OCI-M2 (cell line): ENCODE measurements around the gene PRTFDC1.
"Not testable (repeated sequence)": the region's sequence is repeated elsewhere in the genome, so short reads cannot be mapped to it uniquely, and the experiment has no call there.

Experiments
- DNase-seq: peaks from one replicate; lab custom pipeline; 2025; ENCODE audit not compliant: unreplicated experiment; lab: John Stamatoyannopoulos, UW

PRTFDC1 gene

DNA sequence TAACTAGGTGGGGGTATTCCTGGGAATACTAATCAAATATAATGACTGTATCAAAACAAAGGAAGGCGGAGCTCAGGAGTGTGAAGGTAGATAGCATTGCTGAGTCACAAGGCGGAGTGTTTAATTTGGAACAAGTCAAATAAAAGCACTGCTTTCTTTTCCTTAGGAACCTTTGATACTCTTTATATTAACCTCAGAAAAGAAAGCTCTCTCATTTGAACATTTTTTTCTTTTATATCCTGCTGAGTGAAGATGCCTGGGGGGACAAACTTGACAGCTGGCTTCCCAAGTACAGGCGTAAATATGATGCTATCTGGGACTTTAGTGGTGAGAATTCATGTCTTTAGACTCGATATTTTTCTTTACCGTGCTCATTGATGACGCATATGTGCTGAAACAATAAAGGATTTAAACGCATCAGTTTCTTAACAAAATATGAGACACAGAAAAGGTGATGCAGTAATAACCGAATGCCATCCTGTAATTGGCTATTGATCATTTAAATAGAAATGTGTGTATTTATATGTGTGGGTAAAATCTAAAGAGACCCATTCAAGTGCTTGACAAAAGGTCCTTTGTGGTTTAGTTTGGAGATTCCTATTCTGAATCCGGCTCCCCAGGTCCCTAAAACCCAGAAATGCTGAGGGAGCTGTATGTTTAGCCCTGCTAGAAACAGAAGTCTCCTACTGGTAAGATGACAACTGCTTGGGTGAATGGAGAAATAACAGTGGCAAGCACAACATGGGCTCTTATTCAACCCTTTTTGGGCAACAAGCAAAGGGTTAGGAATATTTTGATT, 102.7 kb downstream of the PRTFDC1 start:
- DNase-seq = no peak

DNA sequence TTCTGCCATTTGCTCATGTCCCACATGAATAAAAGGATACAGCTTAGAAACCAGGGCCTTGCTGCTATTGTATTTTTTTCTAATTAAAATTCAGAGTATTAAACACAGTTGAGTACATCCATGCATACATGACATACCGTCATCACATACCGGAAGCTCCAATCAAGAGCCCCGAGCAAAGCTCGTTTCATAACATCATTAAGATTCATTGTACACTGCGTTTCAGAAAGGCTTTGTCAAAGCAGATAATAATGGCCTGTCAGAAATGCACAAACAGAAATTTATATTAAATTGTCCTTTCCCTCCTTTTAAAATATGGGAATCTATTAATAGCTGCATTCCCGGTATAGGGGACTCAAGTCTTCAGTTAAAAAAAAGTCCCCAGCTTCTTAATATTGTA, 103.4 kb downstream of the PRTFDC1 start:
- no peak for DNase-seq

DNA sequence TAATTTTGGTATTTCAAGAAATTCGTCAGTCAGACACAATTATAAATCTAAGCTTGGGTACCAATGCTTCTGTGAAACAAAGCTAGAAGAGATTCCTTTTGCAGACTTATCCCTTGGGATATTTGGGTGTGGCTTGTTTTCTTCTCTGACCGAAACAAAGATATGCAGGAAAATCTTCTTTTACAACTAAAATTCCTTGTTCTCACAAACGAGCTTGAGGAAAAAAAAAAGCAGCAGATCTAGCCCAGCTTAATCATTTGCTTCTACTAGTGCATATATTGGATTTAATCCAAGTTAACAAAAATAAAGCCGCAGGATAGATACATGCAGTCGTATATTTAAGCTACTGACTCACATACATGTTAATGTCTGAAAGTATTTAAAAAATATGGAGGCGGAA, 104.2 kb downstream of the PRTFDC1 start:
- no peak for DNase-seq

DNA sequence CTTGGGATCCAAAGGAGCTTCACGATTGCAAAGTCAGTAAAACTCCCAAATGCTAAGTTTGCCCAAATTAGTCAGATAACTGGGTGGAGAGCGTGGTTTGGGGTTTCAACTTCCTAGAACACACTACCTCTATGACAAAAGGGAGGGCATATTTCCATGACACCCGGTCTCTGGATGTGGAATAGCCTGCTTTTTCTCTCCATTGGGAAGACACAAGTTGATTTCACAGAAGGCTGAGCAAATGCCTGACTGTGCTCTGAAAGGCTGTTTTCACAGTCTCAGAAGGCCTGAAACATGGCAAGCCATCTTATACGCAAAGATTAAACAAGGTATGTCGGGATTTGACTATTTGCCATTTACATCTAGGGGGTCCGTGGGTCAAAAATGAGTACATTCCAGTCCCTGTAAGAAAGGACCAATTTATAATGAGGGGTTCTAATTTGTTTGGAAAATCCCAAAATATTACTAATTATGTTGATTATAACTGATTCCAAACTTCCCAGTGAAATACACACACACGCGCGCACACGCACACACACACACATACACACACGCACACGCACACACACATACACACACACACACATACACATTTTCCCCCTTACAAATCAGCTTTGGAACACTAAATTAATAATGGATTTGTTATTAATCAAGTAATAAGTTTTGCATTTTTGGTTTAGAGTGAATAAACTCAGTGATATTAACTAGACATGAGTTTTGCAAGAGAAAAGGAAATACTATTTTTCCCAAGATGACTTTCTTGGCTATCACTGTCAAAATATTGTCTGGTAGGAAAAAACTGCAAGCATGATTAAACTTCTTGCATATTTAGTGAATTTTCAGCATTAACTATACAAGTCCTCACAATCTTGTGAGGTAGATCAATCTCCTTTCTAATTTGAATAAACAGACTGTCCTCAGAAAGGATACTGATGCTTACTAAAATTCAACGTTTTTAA, 105.0 kb downstream of the PRTFDC1 start:
- DNase-seq = no peak

DNA sequence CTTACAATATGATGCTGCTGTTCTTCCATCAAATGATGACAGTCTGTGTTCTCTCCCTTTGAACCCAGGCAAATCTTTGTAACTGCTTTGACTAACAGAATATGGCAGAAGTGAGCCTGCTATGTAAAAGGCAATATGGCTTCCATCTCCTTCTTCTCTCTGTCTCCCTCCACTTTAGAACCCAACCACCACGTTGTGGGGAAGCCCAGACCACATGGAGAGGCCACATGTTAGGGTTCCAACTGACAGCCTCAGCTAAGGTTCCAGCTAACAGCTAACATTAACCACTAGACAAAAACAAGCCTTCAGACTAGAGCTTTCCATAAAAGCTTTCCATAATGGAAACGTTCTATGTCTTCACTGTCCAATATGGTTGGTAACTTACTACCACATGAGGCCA, 107.7 kb downstream of the PRTFDC1 start:
- no peak for DNase-seq

DNA sequence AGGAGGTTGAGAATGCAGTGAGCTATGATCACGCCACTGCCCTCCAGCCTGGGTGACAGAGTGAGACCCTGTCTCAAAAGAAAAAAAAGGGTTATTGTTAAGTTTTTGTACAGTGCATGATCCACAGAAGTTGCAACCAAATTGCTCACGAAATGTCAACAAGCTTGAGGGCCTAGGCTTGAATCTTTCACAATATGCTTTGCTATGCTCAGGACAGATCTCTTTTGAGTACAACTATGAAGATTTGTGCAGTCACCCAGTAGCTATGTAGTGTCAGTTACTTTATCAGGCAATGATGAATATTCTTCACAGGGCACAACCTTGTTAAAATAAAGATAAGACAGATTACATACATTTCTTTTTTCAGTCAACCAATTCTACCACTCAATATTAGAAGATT, 109.2 kb downstream of the PRTFDC1 start:
- DNase-seq = no peak

DNA sequence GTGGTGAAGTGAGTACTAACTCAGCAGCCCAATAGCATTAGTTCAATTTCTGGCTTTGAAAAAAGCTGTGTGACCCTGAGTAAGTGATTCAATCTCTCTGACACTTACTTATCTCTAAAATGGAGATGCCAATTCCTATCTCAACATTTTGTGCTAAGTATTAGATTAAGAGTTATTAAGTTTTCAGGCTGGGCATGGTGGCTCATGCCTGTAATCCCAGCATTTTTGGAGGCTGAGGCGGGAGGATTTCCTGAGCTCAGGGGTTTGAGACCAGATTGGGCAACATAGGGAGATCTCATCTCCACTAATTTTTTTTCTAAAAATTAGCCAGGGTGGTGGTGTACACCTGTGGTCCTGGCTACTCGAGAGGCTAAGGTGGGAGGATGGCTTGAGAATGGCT, 109.5 kb downstream of the PRTFDC1 start:
- no peak for DNase-seq

DNA sequence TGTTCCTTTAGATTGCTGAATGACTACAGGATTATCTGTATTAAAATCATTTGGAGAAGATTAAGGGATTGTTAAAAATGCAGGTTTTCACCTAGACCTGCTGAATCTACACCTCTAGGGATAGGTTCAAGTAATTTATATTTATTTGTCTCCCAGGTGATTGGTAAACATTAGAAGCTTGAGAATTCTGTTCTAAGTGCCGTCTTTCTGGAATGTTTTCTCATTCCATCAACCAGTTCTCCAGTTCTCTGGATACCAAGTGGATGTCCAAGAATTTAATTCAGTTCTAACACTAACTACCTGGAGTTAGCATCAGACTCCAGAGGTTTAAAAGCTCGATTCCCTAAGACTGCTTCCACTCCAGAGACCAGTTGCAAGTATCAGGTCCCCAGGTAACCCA, 110.9 kb downstream of the PRTFDC1 start:
- DNase-seq = no peak

DNA sequence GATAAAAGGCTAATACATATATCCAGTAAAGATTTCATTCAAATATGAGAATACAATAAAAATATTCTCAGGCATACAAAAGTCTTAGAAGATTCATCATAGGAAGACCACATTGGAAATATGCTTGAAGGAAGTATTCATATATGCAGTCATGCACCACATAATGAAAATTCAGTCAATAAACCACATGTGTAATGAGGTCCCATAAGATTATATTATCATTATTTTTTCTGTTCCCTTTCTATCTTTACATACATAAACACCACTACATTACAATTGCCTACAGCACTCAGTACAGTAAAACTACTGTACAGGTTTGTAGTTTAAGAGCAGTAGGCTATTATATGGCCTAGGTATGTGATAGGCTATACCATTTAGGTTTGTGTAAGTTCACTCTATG, 111.6 kb downstream of the PRTFDC1 start:
- DNase-seq = no peak

DNA sequence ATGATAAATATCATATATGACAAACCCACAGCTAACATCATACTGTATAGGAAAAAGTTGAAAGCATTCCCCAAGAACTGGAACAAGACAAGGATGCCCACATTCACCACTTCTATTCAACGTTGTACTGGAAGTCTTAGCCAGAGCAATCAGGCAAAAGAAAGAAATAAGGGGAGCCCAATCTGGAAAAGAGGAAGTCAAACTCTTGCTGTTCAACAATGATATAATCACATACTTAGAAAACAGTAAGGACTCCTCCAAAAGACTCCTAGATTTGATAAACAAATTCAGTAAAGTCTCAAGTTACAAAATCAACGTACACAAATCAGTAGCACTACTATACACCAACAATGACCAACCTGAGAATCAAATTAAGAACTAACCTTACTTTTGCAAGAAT, 114.6 kb downstream of the PRTFDC1 start:
- DNase-seq = not testable (repeated sequence)

DNA sequence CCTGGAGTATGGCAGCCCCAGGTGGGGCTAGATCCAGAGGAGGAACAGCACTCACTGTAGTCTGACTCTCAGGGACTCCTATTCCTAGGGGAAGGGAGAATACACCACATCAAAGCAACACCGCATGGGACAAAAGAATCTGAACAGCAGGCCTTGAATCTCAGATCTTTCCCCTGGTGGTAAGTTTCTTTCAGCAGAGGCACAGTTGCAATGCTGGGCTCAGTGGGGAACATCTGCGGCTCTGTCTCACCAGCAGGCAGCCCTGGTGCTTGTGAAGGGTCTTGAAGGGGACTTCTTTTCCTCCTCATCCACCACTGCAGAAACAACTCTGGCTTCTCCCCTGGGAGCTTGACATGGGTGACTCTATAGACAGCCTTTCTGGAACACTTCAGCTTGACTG, 117.5 kb downstream of the PRTFDC1 start:
- no peak for DNase-seq

DNA sequence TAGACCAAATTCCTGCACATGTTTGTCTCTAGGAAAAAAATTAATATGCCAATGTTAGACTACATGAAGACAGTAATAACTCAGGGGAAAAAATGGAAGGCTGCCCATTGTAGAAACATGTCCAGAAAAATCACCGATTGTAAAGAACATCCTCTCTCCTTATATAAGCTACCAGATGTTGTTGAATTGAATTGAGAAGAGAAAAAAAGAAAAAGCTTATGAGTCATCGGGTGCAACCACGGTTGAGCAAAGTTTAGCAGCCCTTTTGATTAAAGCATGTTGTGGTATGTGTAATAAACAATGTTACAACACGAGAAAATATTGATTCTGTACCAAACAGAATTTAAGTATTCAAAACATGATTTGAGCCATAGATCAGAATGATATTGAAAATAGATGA, 126.4 kb downstream of the PRTFDC1 start:
- DNase-seq = no peak

DNA sequence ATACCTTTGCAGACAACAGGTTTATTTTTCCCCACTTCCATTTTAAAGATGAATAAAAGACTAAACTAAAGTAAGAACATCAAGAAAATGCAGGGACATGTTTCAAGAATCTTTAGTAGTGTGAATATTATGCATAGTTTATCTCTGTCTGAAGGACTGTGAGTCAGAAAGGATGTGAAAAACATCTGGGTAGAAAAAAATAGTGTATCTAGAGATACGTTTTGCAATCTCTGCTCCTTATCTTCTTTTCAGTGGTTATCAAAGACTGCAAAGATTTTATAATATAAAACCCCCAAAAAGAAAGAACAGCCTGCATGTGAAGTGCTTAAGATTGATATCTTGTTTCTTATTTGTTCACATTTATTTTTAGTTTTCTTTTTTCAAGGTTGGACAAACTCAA, 126.9 kb downstream of the PRTFDC1 start:
- no peak for DNase-seq

DNA sequence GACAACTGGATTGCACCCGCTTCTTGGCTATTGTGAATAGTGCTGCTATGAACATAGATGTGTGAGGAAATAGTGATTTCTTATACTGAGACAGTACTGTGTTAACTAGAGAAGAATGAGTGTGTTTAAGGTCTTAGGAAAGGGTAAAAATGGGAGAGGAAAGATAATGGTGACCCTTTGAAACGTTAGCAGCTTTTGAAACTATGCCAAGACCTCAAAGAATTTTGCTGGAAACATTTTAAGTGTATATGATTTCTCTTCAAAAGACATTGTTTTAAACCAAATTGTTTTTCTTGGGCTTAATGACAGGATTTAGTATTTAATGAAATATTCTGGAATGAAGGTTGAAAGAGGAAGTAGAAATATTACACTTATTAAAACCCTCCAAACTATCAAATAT, 127.9 kb downstream of the PRTFDC1 start:
- DNase-seq = no peak

DNA sequence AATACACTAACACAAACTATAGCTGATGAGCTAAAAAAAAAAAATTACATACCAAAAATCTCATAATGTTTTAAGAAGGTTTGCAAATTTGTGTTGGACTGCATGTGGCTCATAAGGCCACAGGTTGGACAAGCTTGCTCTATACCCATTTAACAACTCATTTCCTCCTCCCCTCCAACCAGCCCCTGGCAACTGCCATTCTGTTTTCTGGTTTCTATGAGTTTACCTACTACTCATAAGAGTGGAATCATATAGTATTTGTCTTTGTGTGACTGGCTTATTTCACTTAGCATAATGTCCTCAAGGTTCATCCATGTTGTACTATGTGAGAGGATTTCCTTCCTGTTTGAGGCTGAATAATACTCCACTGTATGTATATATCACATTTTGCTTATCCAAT, 128.3 kb downstream of the PRTFDC1 start:
- DNase-seq = no peak

DNA sequence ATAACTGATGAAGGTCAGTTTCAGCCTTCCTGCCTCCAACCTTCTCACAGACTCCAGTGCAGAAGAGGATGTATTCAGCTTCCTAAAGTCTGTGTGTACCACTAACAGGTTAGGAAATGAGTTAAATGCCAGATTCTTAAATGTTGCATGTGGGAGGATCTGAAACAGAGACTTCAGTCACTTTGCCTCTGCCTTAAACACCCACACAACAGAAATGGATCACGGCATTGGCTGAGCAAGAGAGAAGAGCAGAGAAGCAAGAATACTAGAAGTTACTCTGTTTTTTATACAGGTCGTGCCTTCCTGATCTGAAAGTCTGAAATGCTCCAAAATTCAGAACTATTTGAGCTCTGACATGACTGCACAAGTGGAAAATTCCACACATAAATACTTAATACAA, 129.8 kb downstream of the PRTFDC1 start:
- DNase-seq = no peak

DNA sequence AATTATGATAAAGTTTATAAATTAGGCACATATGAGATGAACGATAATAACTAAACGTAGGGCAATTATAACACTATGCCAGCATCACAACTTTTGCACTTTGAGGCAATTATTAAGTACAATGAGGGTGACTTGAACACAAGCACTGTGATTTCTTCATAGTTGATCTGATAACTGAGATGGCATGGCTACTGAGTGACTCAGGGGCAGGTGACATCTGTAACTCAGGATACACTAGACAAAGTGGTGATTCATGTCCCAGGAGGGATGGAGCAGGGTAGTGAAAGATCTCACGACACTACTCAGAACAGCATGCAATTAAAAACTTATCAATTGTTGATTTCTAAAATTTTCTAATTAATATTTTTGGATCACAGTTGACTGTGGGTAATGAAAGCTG, 130.4 kb downstream of the PRTFDC1 start:
- no peak for DNase-seq

DNA sequence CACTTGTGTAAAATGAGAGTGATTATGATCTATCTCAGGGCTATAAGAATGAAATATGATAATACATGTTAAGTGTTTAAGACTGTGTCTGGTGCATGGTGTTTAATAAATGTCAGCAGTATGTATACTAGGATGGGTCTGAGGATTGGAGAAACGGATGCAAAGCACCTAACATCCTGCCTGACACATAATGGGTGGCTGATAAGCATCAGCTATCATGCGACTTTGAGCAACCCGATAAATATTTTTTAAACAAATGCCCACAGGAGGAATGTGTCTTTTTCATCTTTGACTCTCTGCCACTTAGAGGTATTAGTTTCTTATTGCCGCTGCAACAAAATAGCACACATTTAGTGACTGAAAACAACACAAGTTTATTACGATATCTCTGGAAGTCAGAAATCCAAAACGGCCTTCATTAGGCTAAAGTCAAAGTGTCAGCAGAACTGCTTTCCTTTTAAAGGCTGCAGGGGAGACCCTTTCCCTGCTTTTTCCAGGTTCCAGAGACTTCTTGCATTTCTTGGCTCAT, 135.5 kb downstream of the PRTFDC1 start:
- DNase-seq = no peak

DNA sequence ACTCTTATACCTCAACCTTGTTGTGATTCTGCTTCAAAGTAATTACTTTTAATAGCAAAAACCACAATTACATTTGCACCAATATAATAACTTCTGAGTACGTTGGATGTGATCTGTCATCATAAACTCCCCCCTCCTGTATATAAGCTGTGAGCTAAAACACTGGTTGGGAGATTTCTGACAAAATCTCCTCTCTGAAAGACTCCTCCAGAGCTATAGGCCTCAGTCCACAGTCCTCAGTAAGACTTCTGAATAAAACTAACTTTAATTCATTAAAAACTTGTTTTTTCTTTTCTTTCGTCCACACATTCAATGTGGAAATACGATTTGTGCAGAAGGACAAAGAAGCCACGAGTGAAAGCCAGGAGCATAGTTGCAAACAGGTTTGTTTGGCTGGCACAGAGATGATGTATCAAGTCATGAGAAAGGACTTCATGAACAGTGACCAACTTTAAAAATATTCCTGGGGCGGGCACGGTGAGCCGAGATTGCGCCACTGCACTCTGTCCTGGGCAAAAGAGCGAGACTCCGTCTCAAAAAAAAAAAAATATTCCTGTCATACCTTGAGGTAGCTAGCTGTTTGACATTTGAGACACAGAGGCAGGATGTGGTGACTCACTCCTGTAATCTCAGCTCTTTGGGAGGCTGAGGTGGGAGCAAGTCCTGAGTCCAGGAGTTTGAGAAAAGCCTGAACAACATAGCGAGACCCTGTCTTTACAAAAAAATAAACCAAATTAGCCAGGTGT, 137.7 kb downstream of the PRTFDC1 start:
- DNase-seq = no peak

DNA sequence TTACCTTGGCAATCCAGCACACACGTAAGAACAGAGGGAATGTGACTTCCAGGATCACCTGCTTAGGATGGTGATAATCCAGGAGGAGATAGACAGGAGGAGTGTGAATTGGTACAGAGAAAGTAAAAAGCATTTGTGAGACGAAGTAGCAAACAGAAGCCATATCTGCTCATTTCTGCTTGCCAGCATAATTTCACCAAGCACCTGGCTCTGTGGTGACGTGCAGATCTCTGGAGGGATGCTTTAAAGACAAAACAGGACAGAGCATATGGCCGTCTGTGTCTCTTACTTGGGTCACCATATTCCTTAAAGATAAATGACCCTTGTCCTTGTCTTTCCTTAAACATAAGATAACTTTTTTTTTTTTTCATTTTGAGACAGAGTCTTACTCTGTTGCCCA, 138.6 kb downstream of the PRTFDC1 start:
- no peak for DNase-seq

DNA sequence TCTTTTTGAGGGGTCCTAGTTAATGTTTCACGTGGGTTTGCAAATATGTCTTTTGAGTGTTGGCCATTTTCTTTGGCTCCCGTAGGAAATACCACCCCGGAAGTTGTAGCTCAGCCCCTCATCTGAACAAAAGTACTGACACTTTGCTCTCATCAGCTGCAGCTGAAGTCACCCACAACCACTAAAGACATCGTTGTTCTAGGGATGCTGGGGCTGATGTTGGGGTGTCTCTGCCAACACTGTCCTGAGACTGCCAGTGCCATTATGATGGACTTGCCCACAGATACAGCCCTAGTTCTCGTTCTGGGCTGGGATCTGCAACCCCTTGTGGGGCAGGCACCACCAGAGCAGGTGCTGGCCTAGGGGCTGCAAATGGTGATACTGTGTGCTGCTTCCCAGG, 146.1 kb downstream of the PRTFDC1 start:
- no peak for DNase-seq
